Ureter (tissue), 1 donor: ENCODE measurements around the gene FURIN. TPM values are rescaled to one million over a fixed set of nuclear protein-coding genes. Genes with fewer than 3 reads are reported as not detected.
"Not testable (repeated sequence)": the region's sequence is repeated elsewhere in the genome, so short reads cannot be mapped to it uniquely, and the experiment has no call there.

ENCODE experiments used
- DNase-seq: peaks from one replicate; pipeline ENCODE4 v3.0.0-alpha.2; 2020; ENCODE audit warnings: low spot score
- total RNA-seq: library from RNA; stranded (reverse); gene quantifications from one replicate; pipeline ENCODE4 v1.2.4, GENCODE V29; 2023
- donor health status: DM: yes; HTN: yes; CAD: no.

FURIN gene
- total RNA-seq, 1 donor from 2014 or later: 41.3 TPM

DNA sequence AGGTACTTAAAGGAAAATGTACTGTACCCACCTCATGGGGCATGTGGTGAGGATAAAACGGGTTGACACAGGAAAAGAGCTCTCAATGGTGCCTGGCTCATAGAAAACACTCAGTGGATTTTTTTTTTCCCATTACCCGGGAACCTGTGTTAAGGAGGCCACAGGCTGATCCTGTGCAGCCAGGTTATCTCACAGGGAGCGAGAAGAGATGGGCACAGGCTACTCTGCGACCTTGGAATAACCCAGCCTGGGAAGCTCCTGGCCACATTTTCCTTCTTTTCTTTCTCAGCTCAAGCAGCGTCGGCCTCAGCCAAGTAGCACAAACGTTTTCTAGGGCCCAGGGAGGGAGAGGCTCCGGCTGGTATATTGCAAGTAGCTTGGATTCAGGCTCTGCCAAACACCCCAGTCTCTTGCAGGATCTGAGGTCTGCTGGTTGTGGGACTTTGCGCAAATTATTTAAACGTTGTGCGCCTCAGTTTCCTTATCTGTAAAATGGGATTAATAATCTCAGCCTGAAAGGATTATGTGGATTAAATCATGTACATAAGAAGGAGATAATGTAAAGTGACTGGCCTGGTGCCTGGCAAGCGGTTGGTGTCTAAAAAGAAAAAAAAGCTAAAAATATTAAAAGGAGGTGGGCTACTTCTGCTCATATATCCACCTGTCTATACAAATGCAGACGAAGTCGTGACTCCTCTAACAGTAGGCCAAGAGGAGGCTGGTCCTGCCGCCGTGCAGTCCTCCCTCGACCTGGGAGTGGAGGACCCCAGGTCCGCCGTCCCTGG is 2.2 kb downstream of the FURIN start:
- no peak for DNase-seq

DNA sequence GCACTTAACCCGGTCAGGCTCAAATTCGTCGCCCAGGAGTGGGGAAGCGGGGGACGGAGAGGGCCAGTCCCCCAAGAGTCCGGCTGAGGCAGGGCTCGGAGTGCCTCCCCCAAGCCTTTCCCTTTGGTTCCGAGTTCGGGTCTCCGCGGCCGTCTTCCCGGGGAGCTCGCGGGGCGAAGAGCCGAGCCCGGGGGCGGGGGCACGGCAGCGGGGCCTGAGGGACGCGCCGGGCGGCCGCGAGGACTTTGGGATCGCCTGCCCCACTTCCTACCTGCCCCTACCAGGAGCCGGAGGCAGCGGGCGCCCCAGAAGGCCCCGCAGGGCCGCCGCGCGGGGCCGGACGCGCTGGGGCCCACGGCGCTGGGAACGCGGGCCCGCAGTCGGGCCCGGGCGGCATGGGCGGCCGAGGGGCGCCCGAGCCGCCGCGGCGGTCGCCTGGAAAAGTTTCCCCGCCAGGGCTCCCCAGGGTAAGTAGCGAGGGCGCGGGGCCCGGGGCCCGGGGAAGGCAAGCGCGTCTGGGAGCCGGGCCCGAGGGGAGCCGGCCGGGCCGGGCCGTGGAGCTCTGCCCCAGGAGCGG is 2.8 kb downstream of the FURIN start:
- no peak for DNase-seq

DNA sequence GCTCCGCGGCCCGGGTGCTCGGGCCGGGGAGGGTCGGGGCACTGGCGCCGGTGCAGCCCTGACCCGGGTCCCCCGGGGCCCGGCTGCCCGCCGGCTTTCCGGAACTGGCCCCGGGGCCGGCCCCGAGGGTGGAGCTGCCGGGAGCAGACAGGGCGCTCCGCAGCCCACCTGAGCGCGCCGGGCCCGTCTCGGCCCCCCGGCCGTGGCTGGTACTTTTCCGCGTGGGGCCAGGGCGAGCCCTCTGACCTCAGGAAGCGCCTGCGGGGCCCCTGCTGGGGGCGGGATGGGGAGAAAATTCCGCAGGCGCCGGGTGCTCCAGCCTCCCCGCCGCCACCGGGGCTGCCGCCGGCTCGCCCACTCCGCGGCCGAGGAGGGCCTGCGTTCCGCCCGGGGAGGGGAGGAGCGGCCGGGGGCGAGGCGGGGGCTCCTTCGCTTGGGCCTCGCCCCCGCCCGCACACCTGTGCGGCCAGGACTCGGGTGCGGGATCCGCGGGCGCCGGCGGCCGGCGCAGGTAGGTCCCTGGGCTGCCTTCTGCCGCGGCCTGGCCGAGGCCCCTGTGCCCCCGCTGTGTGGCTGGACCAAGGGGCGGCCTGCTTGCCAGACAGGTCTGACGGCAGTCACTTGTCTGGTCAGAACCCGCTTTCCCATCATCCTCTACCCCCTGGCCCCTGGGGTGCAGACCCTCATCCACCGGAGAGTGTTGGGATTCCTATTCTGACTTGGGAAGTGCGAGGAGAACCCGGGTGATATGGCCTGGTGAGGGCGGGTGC is 3.5 kb downstream of the FURIN start:
- no peak for DNase-seq

- no peak for DNase-seq
Observed at GRCh38 chr15:90872486-90873184, 4.2 kb downstream of the FURIN start.

GRCh38 chr15:90873488-90873997 is 5.2 kb downstream of the FURIN start:
- DNase-seq: no peak

- DNase-seq: no peak
Observed at GRCh38 chr15:90873998-90874605, 5.7 kb downstream of the FURIN start.

GRCh38 chr15:90874986-90875385 is 6.6 kb downstream of the FURIN start:
- not testable (repeated sequence) for DNase-seq

DNA sequence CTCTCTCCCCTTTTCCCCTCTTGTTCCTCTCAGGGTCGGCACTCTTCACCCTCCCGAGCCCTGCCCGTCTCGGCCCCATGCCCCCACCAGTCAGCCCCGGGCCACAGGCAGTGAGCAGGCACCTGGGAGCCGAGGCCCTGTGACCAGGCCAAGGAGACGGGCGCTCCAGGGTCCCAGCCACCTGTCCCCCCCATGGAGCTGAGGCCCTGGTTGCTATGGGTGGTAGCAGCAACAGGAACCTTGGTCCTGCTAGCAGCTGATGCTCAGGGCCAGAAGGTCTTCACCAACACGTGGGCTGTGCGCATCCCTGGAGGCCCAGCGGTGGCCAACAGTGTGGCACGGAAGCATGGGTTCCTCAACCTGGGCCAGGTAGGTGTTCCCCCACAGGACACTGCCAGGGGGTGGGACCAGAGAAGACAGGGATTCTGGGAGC is 7.2 kb downstream of the FURIN start:
- no peak for DNase-seq

DNA sequence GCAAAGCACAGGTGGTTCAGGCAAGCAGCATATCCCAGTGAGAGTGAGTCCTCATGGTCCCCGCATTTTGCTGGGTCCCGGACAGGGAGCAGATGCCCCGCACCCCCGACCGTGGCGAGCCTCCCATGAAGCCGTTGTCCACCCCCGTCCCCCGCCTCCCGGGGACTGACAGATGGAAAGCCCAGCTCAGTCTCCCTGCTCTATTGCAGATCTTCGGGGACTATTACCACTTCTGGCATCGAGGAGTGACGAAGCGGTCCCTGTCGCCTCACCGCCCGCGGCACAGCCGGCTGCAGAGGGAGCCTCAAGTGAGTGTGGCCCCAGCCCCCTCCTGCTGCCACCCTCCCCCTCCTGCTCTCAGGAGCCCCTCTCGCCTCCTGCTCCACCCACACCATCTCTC is 7.7 kb downstream of the FURIN start:
- no peak for DNase-seq

DNA sequence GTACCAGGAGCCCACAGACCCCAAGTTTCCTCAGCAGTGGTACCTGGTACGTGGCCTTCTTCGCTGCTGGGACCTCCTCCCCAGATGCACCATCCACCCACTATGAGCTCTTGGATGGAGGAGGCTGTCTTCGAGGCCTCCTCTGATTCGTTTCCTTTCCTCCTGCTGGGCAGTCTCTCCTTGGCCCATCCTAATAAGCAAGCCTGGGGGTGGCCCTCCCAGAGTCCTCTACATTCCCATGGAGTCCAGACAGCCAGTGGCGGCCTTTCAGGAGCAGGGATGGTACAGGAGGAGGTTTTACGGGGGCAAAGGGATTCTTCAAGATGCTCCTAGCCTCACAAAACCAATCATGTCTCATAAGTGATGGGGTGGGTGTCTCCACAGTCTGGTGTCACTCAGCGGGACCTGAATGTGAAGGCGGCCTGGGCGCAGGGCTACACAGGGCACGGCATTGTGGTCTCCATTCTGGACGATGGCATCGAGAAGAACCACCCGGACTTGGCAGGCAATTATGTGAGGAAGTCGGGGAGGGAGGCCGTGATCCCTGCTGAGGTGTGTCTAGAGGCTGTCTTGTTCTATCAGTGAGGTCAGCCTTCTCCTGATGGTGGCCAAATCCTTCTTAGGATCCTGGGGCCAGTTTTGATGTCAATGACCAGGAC is 8.3 kb downstream of the FURIN start:
- no peak for DNase-seq

- no peak for DNase-seq
Observed at GRCh38 chr15:90877315-90877714, 8.9 kb downstream of the FURIN start.

- DNase-seq: no peak
Observed at GRCh38 chr15:90877996-90878395, 9.6 kb downstream of the FURIN start.

DNA sequence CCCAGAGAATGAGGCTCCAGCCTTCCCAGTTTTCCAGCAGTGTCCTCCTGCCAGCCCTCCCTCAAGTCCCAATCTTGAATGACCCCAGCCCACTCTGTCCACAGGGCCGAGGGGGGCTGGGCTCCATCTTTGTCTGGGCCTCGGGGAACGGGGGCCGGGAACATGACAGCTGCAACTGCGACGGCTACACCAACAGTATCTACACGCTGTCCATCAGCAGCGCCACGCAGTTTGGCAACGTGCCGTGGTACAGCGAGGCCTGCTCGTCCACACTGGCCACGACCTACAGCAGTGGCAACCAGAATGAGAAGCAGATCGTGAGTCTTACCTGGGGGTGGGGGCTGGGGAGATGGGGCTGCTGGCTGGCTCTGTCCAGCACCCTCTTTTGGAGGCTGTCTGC is 10.3 kb downstream of the FURIN start:
- no peak for DNase-seq

GRCh38 chr15:90879730-90880366 is 11.5 kb downstream of the FURIN start:
- DNase-seq: no peak

DNA sequence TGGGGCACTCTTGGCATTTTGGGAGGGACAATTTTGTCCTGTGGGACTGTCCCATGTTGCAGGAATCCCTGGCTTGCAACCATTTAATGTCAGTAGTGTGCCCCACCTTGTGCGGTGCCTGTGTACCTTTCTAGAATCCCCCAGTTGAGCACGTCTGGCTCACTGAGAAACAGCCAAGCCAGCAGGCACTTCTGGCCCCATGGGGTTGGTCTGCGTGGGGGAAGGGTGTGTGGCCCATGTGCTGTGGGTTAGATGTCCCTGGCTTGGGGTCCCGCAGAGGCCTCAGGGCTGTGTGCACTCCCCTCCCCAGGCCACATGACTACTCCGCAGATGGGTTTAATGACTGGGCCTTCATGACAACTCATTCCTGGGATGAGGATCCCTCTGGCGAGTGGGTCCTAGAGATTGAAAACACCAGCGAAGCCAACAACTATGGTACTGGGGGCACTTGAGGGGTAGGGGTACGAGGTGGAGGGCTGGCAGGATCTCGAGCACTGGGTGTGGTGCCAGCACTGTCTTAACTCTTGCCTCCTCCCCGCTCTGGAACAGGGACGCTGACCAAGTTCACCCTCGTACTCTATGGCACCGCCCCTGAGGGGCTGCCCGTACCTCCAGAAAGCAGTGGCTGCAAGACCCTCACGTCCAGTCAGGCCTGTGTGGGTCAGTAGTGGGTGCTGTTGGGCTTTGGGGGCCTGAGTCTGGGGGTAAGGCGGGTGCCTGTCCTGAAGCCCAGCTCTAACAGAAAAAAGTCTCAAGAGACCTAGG is 12.2 kb downstream of the FURIN start:
- no peak for DNase-seq

DNA sequence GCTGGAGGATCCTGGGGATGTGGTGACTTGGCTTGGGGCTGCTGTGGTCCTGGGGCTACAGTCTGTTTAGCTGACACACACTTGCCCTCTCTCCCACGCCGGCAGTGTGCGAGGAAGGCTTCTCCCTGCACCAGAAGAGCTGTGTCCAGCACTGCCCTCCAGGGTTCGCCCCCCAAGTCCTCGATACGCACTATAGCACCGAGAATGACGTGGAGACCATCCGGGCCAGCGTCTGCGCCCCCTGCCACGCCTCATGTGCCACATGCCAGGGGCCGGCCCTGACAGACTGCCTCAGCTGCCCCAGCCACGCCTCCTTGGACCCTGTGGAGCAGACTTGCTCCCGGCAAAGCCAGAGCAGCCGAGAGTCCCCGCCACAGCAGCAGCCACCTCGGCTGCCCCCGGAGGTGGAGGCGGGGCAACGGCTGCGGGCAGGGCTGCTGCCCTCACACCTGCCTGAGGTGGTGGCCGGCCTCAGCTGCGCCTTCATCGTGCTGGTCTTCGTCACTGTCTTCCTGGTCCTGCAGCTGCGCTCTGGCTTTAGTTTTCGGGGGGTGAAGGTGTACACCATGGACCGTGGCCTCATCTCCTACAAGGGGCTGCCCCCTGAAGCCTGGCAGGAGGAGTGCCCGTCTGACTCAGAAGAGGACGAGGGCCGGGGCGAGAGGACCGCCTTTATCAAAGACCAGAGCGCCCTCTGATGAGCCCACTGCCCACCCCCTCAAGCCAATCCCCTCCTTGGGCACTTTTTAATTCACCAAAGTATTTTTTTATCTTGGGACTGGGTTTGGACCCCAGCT is 13.0 kb downstream of the FURIN start:
- DNase-seq: no peak

DNA sequence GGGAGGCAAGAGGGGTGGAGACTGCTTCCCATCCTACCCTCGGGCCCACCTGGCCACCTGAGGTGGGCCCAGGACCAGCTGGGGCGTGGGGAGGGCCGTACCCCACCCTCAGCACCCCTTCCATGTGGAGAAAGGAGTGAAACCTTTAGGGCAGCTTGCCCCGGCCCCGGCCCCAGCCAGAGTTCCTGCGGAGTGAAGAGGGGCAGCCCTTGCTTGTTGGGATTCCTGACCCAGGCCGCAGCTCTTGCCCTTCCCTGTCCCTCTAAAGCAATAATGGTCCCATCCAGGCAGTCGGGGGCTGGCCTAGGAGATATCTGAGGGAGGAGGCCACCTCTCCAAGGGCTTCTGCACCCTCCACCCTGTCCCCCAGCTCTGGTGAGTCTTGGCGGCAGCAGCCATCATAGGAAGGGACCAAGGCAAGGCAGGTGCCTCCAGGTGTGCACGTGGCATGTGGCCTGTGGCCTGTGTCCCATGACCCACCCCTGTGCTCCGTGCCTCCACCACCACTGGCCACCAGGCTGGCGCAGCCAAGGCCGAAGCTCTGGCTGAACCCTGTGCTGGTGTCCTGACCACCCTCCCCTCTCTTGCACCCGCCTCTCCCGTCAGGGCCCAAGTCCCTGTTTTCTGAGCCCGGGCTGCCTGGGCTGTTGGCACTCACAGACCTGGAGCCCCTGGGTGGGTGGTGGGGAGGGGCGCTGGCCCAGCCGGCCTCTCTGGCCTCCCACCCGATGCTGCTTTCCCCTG is 13.8 kb downstream of the FURIN start:
- DNase-seq: peak; percentile 46
